Measurements from ENCODE around the gene SLC35E4.
A peak's percentile ranks its signal among the peaks of the same experiment; 100 is the strongest.

SLC35E4 gene

DNA sequence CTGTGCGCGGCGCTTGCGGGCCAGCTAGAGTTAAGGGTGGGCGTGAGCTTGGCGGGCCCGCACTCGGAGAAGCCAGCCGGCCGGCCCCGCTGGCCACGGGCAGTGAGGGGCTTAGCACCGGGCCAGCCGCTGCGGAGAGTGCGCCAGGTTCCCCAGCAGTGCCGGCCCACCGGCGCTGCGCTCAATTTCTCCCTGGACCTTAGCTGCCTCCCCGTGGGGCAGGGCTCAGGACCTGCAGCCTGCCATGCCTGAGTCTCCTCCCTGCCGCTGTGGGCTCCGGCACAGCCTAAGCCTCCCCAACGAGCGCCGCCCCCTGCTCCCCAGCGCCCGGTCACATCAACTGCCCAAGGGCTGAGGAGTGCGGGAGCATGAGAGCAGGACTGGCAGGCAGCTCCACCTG, 38.7 kb upstream of the SLC35E4 start:
- H3K4me3 ChIP-seq (ENCODE audit: control insufficient read depth in 1 of 7, extremely low read depth in 1 of 7, insufficient read depth in 4 of 7, low read depth in 2 of 7, low read length in 6 of 7): no peak overlapping the region
- no peaks in the 10 kb centered on the region for H3K36me3 ChIP-seq (ENCODE audit: control insufficient read depth in 4 of 4, insufficient read depth in 4 of 4, low read length in 3 of 4)
- DNase-seq: no peak
- ChIA-PET POLR2A (no interaction called here), CTCF (interaction anchor here (1.5 kb wide), 1 partner anchor 12 kb away, joined by 4 read pairs; no protein-coding TSS in a partner anchor)
- no peak overlapping the region for H3K27ac ChIP-seq (ENCODE audit: insufficient read depth in 1 of 2, low read depth in 1 of 2, low read length in 2 of 2, poor library complexity in 1 of 2, severe bottlenecking in 2 of 2)
- H3K9me3 ChIP-seq (ENCODE audit: control extremely low read depth in 1 of 5, control insufficient read depth in 4 of 5, insufficient read depth in 2 of 5, low read depth in 1 of 5, low read length in 4 of 5): no peaks in the 10 kb centered on the region
- peaks cover 0 to 2% (median 0%) of the 10 kb centered on the region in 5 experiments for H3K27me3 ChIP-seq (replicated peaks in 2 of 5; ENCODE audit: control insufficient read depth in 4 of 5, insufficient read depth in 5 of 5, low read length in 4 of 5)
- 95% methylated on average over 29 of the region's 29 CpGs for WGBS (ENCODE audit: insufficient coverage)
- H3K4me1 ChIP-seq (ENCODE audit: control extremely low read depth in 1 of 4, control insufficient read depth in 4 of 4, insufficient read depth in 4 of 4, low read length in 3 of 4): peaks cover 0 to 4% (median 3%) of the 10 kb centered on the region in 4 experiments

DNA sequence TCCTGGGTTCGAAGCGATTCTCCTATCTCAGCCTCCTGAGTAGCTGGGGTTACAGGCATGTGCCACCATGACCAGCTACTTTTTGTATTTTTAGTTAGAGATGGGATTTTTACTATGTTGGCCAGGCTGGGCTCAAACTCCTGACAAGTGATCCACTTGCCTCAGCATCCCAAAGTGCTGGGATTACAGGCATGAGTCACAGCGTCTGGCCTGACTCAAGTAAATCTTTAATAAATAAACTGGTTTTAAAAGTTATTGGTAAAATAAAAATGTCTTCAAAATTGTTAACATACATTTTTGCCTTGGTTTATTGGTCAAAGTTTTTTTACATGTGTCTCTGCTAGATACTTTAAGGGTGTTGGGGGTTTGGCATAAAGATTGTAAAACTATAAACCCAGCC, 36.6 kb upstream of the SLC35E4 start:
- no peaks in the 10 kb centered on the region for H3K9me3 ChIP-seq (ENCODE audit: control extremely low read depth in 1 of 5, control insufficient read depth in 4 of 5, insufficient read depth in 2 of 5, low read depth in 1 of 5, low read length in 4 of 5)
- H3K4me3 ChIP-seq (ENCODE audit: control insufficient read depth in 1 of 7, extremely low read depth in 1 of 7, insufficient read depth in 4 of 7, low read depth in 2 of 7, low read length in 6 of 7): no peak overlapping the region
- H3K4me1 ChIP-seq (ENCODE audit: control extremely low read depth in 1 of 4, control insufficient read depth in 4 of 4, insufficient read depth in 4 of 4, low read length in 3 of 4): no peaks in the 10 kb centered on the region
- no CpG with 5 or more reads among the region's 3 CpGs for WGBS (ENCODE audit: insufficient coverage)
- H3K27me3 ChIP-seq (replicated peaks in 2 of 5; ENCODE audit: control insufficient read depth in 4 of 5, insufficient read depth in 5 of 5, low read length in 4 of 5): peaks cover 0 to 2% (median 0%) of the 10 kb centered on the region in 5 experiments
- peaks cover 0 to 1% (median 0%) of the 10 kb centered on the region in 4 experiments for H3K36me3 ChIP-seq (ENCODE audit: control insufficient read depth in 4 of 4, insufficient read depth in 4 of 4, low read length in 3 of 4)
- POLR2A ChIA-PET: no interaction called here
- no peak for DNase-seq
- CTCF ChIA-PET: interaction anchor here (0.6 kb wide), 1 partner anchor 275 kb away, joined by 3 read pairs; no protein-coding TSS in a partner anchor
- H3K27ac ChIP-seq (ENCODE audit: insufficient read depth in 1 of 2, low read depth in 1 of 2, low read length in 2 of 2, poor library complexity in 1 of 2, severe bottlenecking in 2 of 2): no peak overlapping the region

DNA sequence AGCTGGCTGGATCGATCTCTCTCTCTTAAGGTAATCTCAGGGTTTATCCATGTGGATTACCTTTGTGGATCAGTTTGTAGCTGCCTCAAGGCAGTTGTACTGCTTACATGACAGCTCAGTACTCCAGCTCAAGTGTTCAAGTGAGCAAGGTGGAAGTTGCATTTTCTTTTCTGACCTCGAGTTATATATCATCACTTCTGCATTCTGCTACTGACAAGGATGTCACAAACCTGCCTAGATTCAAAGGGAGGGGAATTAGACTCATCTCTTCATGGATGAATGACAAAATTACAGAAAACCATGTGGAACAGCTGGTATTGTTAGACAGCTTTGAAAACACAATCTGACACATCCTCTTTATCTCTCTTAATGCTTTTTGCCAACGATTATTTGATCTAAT, 34.7 kb upstream of the SLC35E4 start:
- ChIA-PET POLR2A (interaction anchor here (0.6 kb wide), 1 partner anchor 149 kb away, joined by 3 read pairs; no protein-coding TSS in a partner anchor), CTCF (interaction anchor here (0.6 to 1.9 kb wide), 7 partner anchors 8 to 367 kb away, joined by 3 to 7 read pairs (median 3); no protein-coding TSS in a partner anchor)
- WGBS (ENCODE audit: insufficient coverage): 100% methylated on average over 1 of the region's 3 CpGs
- Histone ChIP-seq H3K27ac (ENCODE audit: insufficient read depth in 1 of 2, low read depth in 1 of 2, low read length in 2 of 2, poor library complexity in 1 of 2, severe bottlenecking in 2 of 2) (no peak overlapping the region), H3K4me1 (ENCODE audit: control extremely low read depth in 1 of 4, control insufficient read depth in 4 of 4, insufficient read depth in 4 of 4, low read length in 3 of 4) (peaks cover 3 to 8% (median 6%) of the 10 kb centered on the region in 4 experiments), H3K36me3 (ENCODE audit: control insufficient read depth in 4 of 4, insufficient read depth in 4 of 4, low read length in 3 of 4) (peaks cover 0 to 1% (median 0%) of the 10 kb centered on the region in 4 experiments), H3K9me3 (ENCODE audit: control extremely low read depth in 1 of 5, control insufficient read depth in 4 of 5, insufficient read depth in 2 of 5, low read depth in 1 of 5, low read length in 4 of 5) (no peaks in the 10 kb centered on the region), H3K27me3 (replicated peaks in 2 of 5; ENCODE audit: control insufficient read depth in 4 of 5, insufficient read depth in 5 of 5, low read length in 4 of 5) (no peaks in the 10 kb centered on the region), H3K4me3 (ENCODE audit: control insufficient read depth in 1 of 7, extremely low read depth in 1 of 7, insufficient read depth in 4 of 7, low read depth in 2 of 7, low read length in 6 of 7) (no peak overlapping the region)
- DNase-seq: peak in 2 of 3 donors; percentile 28 to 43

DNA sequence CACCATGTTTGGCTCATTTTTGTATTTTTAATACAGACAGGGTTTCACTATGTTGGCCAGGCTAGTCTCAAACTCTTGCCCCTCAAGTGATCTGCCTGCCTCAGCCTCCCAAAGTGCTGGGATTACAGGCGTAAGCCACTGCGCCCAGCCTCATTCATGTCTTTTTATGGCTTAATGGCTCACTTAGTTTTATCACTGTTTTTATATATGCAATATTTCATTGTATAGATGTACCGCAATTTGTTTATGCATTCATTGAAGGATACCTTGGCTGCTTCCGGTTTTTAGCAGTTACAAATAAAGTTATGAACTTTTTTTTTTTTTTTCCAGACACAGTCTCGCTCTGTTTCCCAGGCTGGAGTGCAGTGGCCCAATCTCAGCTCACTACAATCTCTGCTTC, 34.1 kb upstream of the SLC35E4 start:
- H3K4me1 ChIP-seq (ENCODE audit: control extremely low read depth in 1 of 4, control insufficient read depth in 4 of 4, insufficient read depth in 4 of 4, low read length in 3 of 4): peaks cover 5 to 13% (median 10%) of the 10 kb centered on the region in 4 experiments
- peaks cover 0 to 1% (median 0%) of the 10 kb centered on the region in 4 experiments for H3K36me3 ChIP-seq (ENCODE audit: control insufficient read depth in 4 of 4, insufficient read depth in 4 of 4, low read length in 3 of 4)
- no peaks in the 10 kb centered on the region for H3K27me3 ChIP-seq (replicated peaks in 2 of 5; ENCODE audit: control insufficient read depth in 4 of 5, insufficient read depth in 5 of 5, low read length in 4 of 5)
- no peak for DNase-seq
- ChIA-PET POLR2A (interaction anchor here (0.6 kb wide), 1 partner anchor 322 kb away, joined by 3 read pairs; no protein-coding TSS in a partner anchor), CTCF (interaction anchor here (0.7 to 1.9 kb wide), 6 partner anchors 11 to 155 kb away, joined by 3 to 7 read pairs (median 3); no protein-coding TSS in a partner anchor)
- 100% methylated on average over 2 of the region's 5 CpGs for WGBS (ENCODE audit: insufficient coverage)
- H3K4me3 ChIP-seq (ENCODE audit: control insufficient read depth in 1 of 7, extremely low read depth in 1 of 7, insufficient read depth in 4 of 7, low read depth in 2 of 7, low read length in 6 of 7): no peak overlapping the region
- H3K9me3 ChIP-seq (ENCODE audit: control extremely low read depth in 1 of 5, control insufficient read depth in 4 of 5, insufficient read depth in 2 of 5, low read depth in 1 of 5, low read length in 4 of 5): no peaks in the 10 kb centered on the region
- no peak overlapping the region for H3K27ac ChIP-seq (ENCODE audit: insufficient read depth in 1 of 2, low read depth in 1 of 2, low read length in 2 of 2, poor library complexity in 1 of 2, severe bottlenecking in 2 of 2)

DNA sequence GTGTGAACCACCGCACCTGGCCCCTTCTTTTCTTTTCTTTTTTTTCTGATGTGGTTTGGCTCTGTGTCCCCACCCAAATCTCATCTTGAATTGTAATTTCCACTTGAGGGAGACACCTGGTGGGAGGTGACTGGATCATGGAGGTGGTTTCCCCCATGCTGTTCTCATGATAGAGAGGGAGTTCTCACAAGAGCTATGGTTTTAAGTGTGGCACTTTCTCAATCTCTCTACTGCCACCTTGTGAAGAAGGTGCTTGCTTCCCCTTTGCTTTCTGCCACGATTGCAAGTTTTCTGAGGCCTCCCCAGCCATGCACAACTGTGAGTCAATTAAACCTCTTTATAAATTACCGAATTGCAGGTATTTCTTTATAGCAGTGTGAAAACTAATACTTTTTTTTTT, 33.5 kb upstream of the SLC35E4 start:
- Histone ChIP-seq H3K27me3 (replicated peaks in 2 of 5; ENCODE audit: control insufficient read depth in 4 of 5, insufficient read depth in 5 of 5, low read length in 4 of 5) (no peaks in the 10 kb centered on the region), H3K36me3 (ENCODE audit: control insufficient read depth in 4 of 4, insufficient read depth in 4 of 4, low read length in 3 of 4) (peaks cover 0 to 1% (median 0%) of the 10 kb centered on the region in 4 experiments), H3K9me3 (ENCODE audit: control extremely low read depth in 1 of 5, control insufficient read depth in 4 of 5, insufficient read depth in 2 of 5, low read depth in 1 of 5, low read length in 4 of 5) (no peaks in the 10 kb centered on the region), H3K4me3 (ENCODE audit: control insufficient read depth in 1 of 7, extremely low read depth in 1 of 7, insufficient read depth in 4 of 7, low read depth in 2 of 7, low read length in 6 of 7) (no peak overlapping the region), H3K27ac (ENCODE audit: insufficient read depth in 1 of 2, low read depth in 1 of 2, low read length in 2 of 2, poor library complexity in 1 of 2, severe bottlenecking in 2 of 2) (no peak overlapping the region), H3K4me1 (ENCODE audit: control extremely low read depth in 1 of 4, control insufficient read depth in 4 of 4, insufficient read depth in 4 of 4, low read length in 3 of 4) (peaks cover 5 to 18% (median 14%) of the 10 kb centered on the region in 4 experiments)
- peak; percentile 58 to 79 (median 75) for DNase-seq
- POLR2A ChIA-PET: interaction anchor here (0.6 kb wide), 1 partner anchor 321 kb away, joined by 3 read pairs; no protein-coding TSS in a partner anchor
- WGBS (ENCODE audit: insufficient coverage): 25% methylated on average over 1 of the region's 3 CpGs
- CTCF ChIA-PET: interaction anchor here (0.7 to 1.9 kb wide), 4 partner anchors 11 to 156 kb away, joined by 3 to 7 read pairs (median 3); no protein-coding TSS in a partner anchor

DNA sequence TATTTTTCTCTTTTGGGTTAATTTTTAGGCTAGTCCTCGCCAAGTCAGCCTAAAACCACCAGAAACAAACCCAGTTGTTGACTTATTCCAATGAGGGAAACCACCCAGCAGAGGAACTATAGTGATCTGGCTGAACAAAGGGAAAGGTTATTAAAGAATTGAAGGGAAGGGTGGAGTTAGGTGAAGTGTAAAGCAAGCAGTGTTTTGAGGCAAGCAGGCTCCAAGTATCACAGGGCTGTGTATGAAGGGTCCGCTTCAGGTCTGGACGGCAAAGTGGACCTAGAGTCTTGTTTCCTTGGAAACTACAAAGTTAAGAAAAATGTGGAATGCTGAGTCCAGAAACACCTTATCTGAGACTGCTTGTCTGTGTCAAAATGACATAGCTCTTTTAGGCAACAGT, 31.8 kb upstream of the SLC35E4 start:
- ChIA-PET POLR2A (no interaction called here), CTCF (interaction anchor here (0.8 to 1.4 kb wide), 5 partner anchors 8 to 81 kb away, joined by 3 read pairs; no protein-coding TSS in a partner anchor)
- DNase-seq: no peak
- Histone ChIP-seq H3K9me3 (ENCODE audit: control extremely low read depth in 1 of 5, control insufficient read depth in 4 of 5, insufficient read depth in 2 of 5, low read depth in 1 of 5, low read length in 4 of 5) (no peaks in the 10 kb centered on the region), H3K36me3 (ENCODE audit: control insufficient read depth in 4 of 4, insufficient read depth in 4 of 4, low read length in 3 of 4) (peaks cover 0 to 1% (median 0%) of the 10 kb centered on the region in 4 experiments), H3K4me3 (ENCODE audit: control insufficient read depth in 1 of 7, extremely low read depth in 1 of 7, insufficient read depth in 4 of 7, low read depth in 2 of 7, low read length in 6 of 7) (no peak overlapping the region), H3K4me1 (ENCODE audit: control extremely low read depth in 1 of 4, control insufficient read depth in 4 of 4, insufficient read depth in 4 of 4, low read length in 3 of 4) (peaks cover 5 to 35% (median 31%) of the 10 kb centered on the region in 4 experiments), H3K27ac (ENCODE audit: insufficient read depth in 1 of 2, low read depth in 1 of 2, low read length in 2 of 2, poor library complexity in 1 of 2, severe bottlenecking in 2 of 2) (no peak overlapping the region), H3K27me3 (replicated peaks in 2 of 5; ENCODE audit: control insufficient read depth in 4 of 5, insufficient read depth in 5 of 5, low read length in 4 of 5) (no peaks in the 10 kb centered on the region)
- WGBS (ENCODE audit: insufficient coverage): 94% methylated on average over 3 of the region's 3 CpGs

DNA sequence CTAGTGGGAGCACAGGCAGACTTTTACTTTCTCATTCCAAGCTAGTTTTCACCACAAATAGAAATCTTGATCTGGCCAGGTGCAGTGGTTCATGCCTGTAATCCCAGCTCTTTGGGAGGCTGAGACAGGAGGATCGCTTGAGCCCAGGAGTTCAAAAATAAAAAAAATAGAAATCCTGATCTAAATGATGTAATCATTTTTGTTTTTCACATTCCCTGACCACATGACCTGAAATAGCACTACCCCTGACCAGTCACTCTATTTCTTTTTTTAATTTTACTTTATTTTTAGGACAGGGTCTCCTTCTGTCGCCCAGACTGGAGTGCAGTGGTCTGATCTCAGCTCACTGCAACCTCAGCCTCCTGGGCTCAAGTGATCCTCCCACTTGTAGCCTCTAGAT, 30.9 kb upstream of the SLC35E4 start:
- Histone ChIP-seq H3K9me3 (ENCODE audit: control extremely low read depth in 1 of 5, control insufficient read depth in 4 of 5, insufficient read depth in 2 of 5, low read depth in 1 of 5, low read length in 4 of 5) (no peaks in the 10 kb centered on the region), H3K27me3 (replicated peaks in 2 of 5; ENCODE audit: control insufficient read depth in 4 of 5, insufficient read depth in 5 of 5, low read length in 4 of 5) (no peaks in the 10 kb centered on the region), H3K4me1 (ENCODE audit: control extremely low read depth in 1 of 4, control insufficient read depth in 4 of 4, insufficient read depth in 4 of 4, low read length in 3 of 4) (peaks cover 7 to 44% (median 40%) of the 10 kb centered on the region in 4 experiments), H3K36me3 (ENCODE audit: control insufficient read depth in 4 of 4, insufficient read depth in 4 of 4, low read length in 3 of 4) (peaks cover 0 to 1% (median 0%) of the 10 kb centered on the region in 4 experiments), H3K27ac (ENCODE audit: insufficient read depth in 1 of 2, low read depth in 1 of 2, low read length in 2 of 2, poor library complexity in 1 of 2, severe bottlenecking in 2 of 2) (no peak overlapping the region), H3K4me3 (ENCODE audit: control insufficient read depth in 1 of 7, extremely low read depth in 1 of 7, insufficient read depth in 4 of 7, low read depth in 2 of 7, low read length in 6 of 7) (no peak overlapping the region)
- CTCF ChIA-PET: interaction anchor here (0.6 to 1.4 kb wide), 8 partner anchors 9 to 120 kb away, joined by 3 to 7 read pairs (median 3); partner anchors contain the start of gene PES1
- 100% methylated on average over 1 of the region's 2 CpGs for WGBS (ENCODE audit: insufficient coverage)
- POLR2A ChIA-PET: no interaction called here
- DNase-seq: no peak

Data from common myeloid progenitor, CD34-positive (primary cell).